HG02588 (cell line): ENCODE measurements around the gene CAPN12.

Experiments used
- ATAC-seq: cut with Tn5 transposase; IDR thresholded peaks from one replicate; pipeline ENCODE4 v1.9.1; 2021; ENCODE audit warnings: mild to moderate bottlenecking, moderate library complexity; ENCODE audit not compliant: unreplicated experiment

Gene CAPN12

GRCh38 chr19:38710928-38711725, 33.1 kb downstream of the CAPN12 start:
- no peak for ATAC-seq

- ATAC-seq: no peak
Observed at GRCh38 chr19:38710416-38710702, 33.9 kb downstream of the CAPN12 start.

DNA sequence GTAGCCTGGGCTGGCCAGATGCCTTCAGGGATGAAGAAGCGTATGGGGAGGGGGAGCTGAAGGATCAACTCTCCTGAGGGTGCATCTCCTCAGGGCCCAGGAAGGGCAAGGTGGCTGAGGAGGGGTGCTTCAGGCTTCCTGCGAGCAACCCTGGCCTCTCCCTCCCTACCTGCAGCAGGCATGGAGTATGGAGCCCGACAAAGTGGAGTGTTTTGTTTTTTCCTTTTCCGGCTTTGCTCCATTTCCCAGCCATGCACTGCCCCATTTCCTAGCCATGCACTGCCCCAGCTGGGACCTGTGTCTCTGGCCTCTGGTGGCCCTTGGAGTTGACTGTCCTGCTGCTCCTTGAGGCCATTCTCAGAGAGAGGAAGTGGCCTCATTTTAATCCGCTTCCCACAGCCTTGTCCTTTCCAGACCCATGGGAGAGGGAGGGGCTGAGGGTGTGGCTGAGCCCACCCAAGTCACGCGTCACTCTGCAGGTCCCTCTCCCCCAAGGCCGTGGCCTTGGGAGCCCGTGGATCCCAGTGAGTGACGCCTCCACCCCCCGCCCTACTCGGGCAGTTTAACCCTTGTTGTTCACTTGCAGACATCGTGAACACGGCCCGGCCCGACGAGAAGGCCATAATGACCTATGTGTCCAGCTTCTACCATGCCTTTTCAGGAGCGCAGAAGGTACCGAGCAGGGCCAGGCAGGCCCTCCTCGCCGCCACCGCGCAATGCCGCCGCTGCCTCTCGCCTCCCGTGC, 34.4 kb downstream of the CAPN12 start:
- no peak for ATAC-seq

DNA sequence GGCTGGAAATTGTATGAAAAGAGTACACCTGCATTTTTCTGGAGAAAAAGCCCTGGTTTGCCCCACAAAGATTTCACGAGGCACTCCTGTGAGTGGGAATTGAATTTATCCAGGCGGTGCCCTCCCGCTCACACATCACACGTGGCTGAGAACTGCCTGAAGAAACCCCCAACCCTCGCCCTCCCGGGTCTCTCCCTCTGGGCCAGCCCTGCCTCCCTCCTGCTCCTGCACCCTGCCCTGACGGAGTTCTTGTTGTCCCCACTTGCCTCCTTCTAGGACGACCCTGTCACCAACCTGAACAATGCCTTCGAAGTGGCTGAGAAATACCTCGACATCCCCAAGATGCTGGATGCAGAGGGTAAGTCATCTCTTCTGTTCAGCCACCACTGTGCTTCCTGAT, 35.2 kb downstream of the CAPN12 start:
- no peak for ATAC-seq

- ATAC-seq: no peak
Observed at GRCh38 chr19:38708413-38709024, 35.8 kb downstream of the CAPN12 start.

- ATAC-seq: no peak
Observed at GRCh38 chr19:38707512-38708114, 36.7 kb downstream of the CAPN12 start.

GRCh38 chr19:38706792-38707511, 37.3 kb downstream of the CAPN12 start:
- ATAC-seq: no peak

DNA sequence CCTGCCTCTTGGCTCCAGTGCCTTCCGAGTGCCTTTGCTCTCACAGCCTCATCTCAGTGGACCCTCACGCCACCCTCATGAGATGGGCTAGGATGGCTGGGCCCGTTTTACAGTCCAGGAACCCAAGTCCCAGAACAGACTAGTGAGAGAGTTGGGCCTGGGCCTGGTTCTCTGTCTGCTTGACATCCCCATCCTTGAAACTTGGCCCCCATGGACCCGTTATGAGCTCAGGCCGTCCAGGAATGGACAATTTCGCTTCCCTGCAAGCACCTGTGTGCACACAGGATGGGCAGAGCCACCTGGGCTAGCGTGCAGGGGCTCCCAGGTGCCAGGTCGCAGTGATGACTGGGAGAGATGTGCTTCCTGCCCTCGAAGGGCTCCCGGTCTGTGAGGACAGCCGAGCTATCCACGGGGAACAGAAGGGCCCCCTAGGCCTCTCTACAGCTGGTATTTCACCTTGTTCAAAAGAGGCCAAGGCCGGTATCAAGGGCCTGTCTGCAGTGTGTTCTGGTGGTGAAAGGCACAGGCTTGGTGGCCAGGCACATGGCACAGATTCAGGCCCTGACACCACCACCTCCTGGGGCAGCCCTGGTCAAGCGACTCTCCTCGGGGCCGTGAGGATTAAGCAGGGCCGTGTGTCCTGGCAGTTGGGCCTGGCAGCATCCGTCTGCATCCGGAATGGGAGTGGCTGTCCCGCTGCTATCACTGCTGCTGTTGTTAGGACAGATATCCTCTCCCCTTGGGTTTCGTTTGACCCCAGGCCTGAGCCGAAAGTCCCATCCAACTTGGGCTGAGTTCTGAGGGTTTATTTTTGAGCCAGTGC, 38.9 kb downstream of the CAPN12 start:
- ATAC-seq: no peak

GRCh38 chr19:38704488-38705026, 39.7 kb downstream of the CAPN12 start:
- ATAC-seq: no peak

- no peak for ATAC-seq
Observed at GRCh38 chr19:38703509-38703908, 40.8 kb downstream of the CAPN12 start.

- no peak for ATAC-seq
Observed at GRCh38 chr19:38702278-38702677, 42.0 kb downstream of the CAPN12 start.

- ATAC-seq: no peak
Observed at GRCh38 chr19:38701455-38702063, 42.7 kb downstream of the CAPN12 start.

GRCh38 chr19:38700902-38701454, 43.3 kb downstream of the CAPN12 start:
- ATAC-seq: no peak

DNA sequence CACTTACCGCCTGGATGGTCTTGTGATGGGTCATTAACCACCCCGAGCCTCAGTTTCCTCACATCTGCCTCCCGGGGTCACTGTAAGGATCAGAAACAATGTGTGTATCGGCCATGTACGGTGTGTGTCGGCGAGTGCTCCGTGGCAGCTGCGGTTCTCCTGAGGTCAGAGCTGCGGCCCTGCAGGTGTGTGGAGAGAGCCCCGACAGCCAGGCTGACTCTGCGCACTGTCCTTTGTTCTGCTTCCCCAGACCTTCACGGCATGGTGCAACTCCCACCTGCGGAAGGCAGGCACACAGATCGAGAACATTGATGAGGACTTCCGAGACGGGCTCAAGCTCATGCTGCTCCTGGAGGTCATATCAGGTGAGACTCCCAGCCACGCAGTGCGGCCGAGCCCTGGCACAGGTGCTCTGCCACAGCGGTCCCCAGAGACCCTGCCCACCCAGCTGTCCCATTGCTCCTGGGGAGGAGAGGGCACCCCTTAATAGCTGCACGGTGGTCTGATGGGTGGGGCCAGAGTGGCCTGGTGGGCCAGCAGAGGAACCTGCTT, 43.8 kb downstream of the CAPN12 start:
- ATAC-seq: no peak

GRCh38 chr19:38699647-38700349, 44.5 kb downstream of the CAPN12 start:
- ATAC-seq: no peak

GRCh38 chr19:38699027-38699346, 45.3 kb downstream of the CAPN12 start:
- no peak for ATAC-seq

DNA sequence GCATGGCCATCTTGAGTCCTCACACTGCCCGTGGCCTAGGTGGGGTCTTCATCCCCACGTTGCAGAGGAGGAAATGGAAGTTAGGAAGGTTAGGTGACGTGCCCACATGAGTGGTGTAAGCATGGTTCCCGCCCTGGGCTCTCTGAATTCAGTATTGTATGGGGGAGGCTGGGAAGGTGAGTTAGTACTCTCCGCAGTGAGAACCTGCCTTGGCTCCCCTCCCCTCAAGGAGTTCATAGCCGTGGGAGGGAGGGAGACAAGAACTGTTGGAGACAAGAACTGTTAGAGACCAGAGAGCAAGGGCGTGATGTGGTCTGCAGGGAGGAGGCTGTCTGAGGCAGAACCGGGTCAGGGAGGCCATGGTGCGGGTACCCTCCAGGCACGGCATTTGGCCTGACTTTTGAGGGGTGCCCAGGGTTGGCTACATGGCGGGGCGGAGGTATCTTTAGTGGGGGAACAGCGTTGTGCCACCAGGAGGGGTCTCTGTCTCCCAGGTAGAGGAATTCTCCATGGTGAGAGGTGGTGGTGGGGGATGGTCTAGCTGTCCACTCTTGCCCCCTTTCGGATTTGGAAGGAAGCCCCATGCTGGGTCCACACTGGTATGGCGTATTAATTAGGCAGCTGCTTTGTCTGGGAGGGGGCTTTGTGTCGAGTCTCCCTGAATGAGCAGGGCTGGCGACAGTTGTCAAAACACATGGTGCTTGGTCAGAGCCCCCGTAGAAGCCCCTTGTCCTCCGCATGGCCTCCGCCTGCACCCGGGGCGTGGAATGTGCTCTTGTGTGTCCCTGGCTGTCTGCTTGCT, 45.8 kb downstream of the CAPN12 start:
- ATAC-seq: no peak

DNA sequence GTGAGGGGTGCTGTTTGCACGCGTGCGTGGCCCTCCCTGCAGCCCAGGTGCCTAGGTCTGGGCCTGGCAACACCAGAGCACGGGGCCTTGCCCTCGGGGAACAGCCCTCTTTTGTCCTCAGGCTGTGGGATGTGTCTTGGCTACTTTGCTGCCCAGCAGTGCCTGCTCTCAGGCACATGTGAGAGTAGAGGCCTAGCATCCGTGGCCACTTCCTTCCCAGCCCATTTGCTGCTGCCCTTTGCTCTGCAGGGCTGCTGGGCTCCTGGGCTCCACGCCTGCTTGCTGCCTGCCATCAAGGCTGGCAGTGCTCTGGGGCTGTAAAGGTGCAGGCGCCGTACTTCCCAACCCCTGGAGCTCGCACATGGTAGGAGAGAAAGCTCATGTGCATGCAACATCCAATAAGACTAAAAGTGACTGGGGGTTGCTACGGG, 46.6 kb downstream of the CAPN12 start:
- ATAC-seq: no peak
